NCI-H2107 (cell line): Measurements from ENCODE around the gene SLC35F3.

Experiments
- DNase-seq: peaks from one replicate; lab custom pipeline; 2025; lab: John Stamatoyannopoulos, UW

SLC35F3 gene

DNA sequence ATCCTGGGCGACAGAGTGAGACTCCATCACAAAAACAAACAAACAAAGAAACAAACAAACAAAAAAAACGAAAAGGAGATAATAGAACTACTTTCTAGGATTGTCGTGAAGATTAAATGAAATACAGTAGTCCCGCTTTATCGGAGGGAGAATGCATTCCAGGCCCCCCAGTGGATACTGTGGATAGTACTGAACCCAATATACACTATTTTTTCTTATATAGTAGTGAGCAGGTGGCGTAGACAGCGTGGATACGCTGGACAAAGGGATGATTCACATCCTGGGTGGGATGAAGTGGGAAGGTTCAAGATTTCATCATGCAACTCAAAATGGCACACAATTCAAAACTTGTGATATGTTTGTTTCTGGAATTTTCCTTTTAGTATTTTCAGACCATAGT is 8.0 kb downstream of the SLC35F3 start:
- no peak for DNase-seq

DNA sequence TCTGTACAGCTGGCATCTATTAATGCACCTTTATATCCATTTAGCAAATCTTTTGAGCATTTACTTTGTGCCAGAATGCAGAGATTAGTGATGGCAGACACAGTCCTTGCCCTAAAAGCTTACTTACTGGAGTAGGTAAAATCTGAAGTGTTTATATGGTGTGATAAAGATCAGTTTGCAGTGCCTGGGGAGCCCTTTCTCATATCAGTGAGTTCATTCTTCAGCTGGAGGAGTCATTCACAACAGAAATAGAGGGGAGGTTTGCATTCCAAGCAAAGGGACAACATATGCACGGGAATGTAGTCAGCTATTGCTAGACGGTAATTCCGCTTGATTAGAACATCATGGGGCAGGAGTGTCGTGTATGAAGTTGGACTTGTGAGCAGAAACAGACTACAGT is 8.4 kb downstream of the SLC35F3 start:
- DNase-seq = no peak

DNA sequence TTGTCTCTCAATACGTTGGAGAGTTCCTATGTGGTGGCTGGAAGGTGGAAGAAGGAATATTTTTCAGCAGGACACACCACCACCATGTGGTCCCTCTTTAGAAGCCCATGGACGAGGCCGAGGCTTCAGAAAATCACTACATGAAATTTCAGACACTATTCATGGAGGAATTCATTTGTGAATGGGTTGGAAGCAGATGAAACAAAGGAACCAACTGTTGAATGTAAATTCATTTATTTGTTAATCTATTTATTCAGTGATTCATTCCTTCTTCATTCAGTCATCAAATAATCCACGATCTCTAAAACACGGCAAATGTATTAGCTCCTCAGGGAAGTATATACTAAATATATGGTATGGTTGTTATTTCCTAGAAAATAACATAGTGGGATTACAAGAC is 12.2 kb downstream of the SLC35F3 start:
- no peak for DNase-seq

DNA sequence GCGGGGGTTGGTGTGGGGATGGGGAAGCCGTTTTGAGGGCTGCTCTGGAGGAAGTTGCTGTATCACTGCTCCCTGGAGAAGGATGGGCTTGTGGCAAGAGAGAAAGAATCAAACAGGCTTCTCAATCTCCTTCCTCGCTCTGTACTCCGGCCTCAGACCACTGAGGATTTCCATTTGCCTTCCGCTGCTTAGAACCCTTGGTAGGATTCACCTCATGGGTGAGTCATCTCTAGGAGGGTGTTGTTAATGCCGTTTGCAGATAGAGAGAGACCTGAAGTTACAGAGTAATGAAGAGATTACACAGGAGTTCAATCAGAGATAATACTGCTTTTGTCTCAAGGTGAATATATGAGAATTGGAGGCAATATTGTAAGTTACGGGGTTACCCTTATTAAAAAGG is 15.3 kb downstream of the SLC35F3 start:
- DNase-seq = no peak

DNA sequence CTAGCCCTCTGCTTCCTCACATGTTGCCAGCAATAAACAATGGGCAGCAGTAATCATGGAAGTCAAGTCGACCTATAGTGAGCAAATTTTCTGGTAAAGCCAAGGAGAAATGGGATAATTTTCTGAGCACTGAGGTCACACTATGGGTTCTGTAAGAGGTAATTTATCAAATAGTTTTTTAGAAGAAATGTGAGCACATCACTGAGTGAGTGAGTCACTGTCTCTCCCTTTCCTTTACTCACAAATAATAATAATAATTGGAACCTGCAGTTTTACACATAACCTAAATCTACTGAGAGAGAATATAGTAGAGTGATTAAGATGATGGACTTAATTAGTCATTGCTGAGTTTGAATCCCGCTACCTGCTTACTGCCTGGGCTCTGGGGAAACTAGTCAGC is 23.6 kb downstream of the SLC35F3 start:
- no peak for DNase-seq

DNA sequence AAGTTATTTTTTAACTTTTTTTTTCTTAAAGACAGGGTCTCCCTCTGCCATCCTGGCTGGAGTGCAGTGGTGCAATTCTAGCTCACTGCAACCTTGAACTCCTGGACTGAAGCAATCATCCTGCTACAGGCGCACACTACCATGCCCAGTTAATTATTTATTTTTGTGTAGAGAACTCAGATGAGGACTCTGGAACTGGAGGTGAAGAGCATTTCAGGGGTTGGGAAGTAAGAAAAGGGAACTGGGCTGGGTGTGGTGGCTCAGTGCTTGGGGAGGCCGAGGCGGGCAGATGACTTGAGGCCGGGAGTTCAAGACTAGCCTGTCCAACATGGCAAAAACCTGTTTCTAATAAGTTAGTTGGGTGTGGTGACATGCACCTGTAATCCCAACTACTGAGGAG is 28.9 kb downstream of the SLC35F3 start:
- DNase-seq = no peak

DNA sequence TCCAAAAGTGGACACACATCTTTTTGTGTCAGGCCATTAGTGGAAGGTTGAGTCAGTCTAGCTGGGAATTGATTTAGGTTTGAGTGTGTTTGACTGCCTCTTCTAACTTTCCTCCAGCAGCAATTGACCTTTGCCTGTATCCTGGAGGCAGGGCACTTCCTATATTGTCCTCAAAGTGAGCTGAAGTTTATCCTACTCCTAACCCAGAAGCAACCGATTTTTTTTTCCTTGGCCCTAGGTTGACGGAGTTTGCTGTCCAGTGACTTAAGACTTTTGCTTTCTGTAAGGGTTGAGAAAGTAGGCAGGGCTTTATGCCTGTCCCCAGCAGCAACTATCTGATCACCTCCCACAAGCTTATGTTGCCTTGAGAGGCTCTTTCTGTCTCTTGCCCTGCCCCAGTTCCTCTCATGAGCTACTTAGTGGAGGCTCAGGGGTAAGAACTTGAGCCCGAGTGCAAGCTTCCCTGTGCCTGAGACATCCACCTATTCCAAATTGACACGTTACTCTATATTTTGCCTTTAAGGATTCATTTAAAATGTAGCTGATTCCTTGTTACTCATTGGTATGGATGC is 30.9 kb downstream of the SLC35F3 start:
- DNase-seq = no peak

DNA sequence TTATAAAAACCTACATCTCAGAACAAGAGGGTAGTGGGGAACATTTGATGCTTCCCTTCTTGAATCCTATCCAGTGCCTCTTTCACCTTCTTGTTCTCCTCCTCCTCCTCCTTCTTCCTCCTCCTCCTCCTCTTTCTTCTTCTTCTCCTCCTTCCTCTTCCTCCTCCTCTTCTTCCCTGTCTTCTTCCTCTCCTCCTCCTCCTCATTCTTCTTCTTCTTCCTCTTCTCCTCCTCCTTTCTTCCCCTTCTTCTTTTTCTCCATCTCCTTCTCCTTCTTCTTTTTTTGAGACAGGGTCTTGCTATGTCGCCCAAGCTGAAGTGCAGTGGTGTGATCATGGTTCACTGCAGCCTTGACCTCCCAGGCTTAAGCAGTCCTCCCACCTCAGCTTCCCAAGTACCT is 31.9 kb downstream of the SLC35F3 start:
- no peak for DNase-seq

DNA sequence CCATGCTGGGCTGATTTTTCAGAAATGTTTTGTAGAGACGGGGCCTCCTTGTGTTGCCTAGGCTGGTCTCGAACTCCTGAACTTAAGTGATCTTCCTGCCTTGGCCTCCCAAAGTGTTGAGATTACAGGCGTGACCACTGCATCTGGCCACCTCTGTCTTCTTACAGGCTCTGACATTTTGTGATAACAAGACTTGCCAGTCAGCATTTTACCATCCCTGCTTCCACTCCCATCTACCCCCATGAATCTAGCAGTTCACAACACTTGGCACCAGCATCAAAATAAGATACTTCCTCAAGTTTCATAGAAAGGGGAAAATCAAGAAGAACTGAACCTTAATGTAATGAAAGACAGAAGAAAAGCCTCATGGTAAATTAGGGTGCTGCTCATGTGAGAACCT is 32.4 kb downstream of the SLC35F3 start:
- no peak for DNase-seq

DNA sequence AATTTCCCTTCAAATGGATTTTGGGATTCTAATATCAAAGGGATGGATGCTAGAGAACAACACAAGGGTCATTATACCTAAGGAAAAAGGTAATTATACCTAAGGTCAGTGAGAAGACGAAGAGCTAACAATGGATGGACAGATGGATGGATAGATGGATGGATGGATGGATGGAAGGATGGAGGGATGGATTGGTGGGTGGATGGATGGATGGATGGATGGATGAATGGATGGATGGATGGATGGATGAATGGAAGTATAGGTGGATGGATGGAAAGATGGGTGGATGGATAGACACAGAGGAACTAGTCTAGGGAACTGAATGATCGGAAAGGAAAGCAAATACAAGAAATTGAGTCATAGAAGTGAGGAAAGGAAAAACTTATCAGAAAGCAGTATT is 34.0 kb downstream of the SLC35F3 start:
- DNase-seq = no peak

DNA sequence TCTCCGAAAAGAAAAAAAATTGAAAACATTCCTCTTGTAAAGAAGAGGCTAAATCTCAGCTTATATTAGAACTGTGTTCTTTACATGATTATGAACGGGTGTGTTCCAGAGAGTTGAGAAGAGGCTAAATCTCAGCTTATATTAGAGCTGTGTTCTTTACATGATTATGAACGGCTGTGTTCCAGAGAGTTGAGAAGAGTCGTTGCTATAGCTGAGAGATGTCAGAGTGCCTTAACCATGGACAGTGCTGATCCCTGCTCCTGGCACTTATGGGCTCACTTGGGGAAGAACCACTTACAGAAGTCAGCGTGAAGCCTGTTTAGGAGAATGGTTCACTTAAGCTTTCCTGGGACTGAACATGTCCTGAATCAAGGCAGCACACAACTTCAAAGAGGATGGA is 35.0 kb downstream of the SLC35F3 start:
- DNase-seq = no peak

DNA sequence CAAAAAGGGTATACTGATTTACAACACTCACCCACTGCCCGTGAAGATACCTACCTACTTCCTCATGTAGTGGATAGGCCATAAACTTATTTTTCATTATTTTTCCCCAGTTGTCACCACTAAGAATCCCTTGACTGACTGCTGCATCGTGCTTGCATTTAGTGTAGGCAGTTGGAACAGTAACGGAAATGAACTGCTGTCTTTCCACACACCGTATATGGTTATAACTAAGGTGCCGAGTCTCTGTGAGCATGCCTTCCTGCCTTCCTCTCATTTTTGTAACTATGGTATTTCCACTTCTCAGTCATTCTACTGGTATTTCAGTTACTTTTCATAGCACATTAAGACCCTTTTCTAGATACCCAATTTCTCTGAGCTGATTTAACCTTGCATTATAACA is 36.4 kb downstream of the SLC35F3 start:
- no peak for DNase-seq

DNA sequence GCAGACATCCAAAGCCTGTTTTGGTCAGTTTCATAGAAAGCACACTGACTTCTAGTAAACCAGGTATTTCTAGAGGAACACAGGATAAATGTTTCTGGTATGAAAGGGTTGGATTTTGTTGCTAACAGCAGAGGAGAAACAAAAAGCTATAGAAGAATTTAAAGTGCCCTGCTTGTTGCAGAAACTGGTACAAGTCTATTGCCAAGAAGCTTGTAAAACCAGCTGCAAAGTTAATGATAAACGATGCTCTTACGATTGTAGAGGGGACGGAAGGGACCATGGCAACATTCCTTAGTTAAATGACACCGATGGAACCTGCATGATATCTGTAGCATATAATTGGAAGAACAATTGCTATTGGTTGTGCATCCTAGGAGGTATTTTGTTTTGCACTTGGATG is 40.1 kb downstream of the SLC35F3 start:
- DNase-seq = no peak

DNA sequence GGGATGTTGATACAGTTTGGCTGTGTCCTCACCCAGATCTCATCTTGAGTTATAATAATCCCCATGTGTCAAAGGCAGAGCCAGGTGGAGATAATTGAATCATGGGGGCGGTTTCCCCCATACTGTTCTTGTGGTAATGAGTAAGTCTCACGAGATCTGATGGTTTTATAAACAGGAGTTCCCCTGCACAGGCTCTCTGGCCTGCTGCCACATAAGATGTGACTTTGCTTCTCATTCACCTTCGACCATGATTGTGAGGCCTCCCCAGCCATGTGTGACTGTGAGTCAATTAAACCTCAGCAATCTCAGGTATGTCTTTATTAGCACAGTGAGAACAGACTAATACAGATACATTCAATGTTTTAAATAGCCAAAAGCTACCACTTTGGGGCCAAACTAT is 41.1 kb downstream of the SLC35F3 start:
- no peak for DNase-seq

DNA sequence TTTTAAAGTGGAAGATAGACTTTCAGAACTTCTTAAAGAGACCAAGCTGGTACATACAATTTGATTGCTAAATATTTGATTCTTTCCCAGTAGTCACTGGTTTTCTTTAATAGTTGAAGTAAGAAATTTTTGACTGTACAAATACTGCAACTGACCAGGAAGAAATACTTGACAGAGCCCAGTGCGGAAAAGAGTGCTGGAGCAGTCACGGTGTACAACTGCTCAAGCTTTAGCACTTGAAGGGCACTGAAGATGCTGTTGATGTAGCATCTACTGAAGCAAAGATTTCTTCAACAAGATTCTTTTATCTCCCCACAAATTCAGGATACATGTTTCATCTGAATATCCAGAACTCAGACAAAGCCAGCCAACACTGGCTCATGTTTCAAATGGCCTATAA is 41.5 kb downstream of the SLC35F3 start:
- DNase-seq = no peak

DNA sequence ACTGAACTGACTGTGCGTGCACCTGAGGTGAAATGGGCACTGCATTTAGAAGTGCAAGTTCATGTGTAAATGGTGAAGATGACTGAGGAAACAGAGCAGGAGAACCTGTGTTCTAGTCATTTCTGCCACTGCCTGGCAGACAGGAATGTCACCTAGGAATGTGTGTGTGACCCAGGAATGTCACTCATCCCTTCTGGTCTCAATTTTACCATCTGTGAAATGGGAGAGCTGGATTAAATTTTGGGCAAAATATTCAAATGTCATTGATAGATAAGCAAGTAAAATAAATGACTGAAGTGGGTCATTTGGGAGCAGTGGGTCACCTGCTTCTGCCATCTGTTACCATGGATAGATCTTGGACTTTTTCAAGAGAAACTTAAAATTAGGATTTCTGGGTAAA is 42.2 kb downstream of the SLC35F3 start:
- DNase-seq = no peak

DNA sequence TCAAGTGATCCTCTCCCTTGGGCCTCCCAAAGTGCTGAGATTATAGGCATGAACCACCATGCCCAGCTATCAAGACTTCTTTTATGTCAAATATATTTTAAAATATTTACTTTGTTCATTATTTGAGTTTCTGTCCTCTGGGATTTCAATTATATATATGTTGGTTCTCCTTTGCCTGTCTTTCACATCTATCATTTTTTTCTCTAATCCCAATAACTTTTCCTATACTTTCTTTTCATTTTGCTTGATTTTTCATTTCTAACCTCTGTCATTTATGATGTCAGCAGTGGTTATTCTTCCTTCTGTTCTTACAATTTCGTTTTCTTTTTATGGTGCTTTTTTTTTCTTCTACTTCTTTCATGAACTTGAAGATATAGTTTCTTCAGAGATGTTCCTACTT is 47.3 kb downstream of the SLC35F3 start:
- DNase-seq = no peak

DNA sequence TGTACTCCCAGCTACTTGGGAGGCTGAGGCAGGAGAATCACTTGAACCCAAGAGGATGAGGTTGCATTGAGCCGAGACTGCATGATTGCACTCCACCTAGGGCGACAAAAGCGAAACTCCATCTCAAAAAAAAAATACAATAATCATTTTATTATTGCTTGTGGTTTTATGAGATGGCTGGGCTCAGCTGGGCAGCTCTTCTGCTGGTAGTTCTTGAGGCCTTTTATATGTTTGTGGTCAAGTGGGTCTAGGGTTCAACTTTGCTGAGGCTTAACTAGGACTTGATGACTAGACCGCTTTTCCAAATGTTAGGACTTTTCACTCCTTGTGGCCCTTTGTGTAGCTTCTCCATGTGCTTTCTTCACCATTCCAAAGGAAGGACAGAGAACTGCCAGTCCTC is 53.2 kb downstream of the SLC35F3 start:
- DNase-seq = no peak

DNA sequence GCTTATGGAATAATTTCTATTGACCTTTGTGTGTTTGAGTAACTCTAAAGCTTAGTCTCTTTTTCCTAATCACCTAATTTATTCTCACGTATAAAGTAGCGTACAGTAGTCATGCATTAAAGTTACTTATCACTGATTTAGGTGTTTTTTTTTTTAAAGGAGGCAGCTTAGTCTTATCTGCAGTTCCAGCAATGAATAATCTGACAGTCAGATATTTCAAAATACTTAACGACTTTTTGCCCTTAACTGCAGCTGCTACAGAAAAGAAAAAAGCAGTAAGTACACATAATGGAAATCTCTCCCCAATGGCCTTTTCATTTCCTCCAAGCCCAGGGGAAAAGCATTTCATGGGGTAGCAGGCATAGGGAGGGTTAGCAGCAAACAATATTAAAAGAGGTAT is 54.6 kb downstream of the SLC35F3 start:
- no peak for DNase-seq

DNA sequence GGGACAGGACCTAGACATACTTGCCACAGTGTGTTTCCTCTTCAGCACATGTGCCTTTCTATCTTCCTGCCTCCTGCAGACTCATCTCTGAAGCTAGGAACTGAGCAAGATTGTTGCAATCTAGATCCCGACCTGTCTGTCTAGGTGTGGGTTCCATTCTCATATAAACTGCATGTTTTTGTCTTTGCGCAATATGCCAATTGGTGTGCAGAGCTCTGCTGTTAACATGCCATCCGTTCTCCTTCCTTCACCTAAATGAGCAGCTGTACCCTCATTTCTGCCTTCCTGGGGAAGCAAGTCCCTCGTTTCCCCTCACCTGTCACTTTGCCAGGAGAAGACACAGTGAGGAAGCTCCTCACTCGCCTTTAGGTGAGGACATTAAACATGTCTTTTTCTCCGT is 55.5 kb downstream of the SLC35F3 start:
- DNase-seq = no peak

DNA sequence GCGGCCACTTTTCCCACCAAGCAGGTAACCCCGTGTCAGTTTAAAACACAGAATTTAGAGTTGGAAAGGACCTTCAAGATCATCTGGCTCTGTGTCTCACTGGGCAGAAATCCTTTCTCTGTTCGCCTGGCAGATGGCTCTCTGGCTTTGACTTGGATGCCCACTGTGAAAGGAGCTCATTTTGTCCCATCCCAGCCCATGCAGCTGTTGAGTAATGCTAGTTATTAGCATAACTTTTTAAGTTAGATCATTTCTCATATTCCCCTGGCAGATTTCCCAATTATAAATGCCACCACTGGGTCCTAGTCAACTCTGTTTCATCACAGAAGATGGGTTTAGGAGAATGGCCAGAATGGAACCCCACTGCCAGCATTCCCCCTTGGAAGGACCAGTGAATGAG is 55.9 kb downstream of the SLC35F3 start:
- DNase-seq = no peak

DNA sequence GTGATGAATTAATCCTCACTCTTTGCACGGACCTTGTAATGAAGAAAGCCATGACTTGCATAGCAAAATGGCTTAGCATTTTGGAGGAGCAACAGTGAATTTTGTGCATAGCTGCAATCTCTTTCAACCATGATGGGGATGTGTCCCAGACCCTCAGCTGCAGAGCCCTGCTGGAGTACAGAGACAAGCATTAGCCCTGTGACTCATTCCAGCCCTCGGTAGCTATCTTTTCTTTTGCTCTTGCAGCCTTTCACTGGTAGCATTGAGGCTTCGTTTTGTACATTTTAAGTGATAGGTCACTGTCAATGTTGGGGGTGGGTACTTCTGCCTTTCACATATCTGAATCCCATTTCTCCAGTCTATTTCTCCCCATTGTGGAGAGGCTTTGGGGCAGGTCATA is 58.4 kb downstream of the SLC35F3 start:
- no peak for DNase-seq

DNA sequence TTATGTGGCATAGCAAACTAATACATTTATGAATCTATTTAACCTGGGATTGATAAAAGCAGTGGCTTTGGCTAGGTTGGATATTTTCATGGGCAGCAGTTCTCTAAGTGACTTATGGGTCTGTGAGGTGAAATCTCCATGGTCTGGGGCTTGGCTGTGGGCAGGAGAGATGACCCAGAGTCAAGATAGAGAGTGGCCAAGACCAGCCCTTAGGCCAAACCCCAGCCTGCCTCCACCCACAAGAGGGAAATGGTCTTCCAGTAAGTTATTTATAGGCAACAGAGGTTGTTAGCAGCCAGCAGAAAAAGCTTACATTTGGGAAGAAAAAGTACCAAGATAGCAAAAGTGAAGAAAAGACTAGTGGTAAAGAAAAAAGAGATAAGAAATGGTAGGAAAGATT is 61.4 kb downstream of the SLC35F3 start:
- no peak for DNase-seq

DNA sequence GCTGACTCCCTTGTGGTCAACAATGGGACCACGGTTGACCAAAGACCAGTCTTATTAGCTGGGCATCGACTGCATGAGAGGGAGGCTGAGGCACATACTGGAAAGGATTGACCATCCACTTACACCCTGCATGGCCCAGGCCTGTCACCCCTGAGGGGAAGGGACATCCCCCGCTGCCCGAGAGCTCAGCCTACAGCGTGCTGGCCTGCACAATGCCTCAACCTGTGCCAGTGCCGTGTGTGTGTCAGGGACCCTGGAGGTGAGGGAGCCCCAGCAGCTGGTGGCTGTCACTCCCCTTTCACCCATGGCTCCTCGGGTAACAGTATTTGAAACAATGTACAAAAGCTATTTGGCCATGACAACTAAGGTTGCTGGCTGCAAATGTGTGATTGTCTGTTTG is 67.3 kb downstream of the SLC35F3 start:
- no peak for DNase-seq

DNA sequence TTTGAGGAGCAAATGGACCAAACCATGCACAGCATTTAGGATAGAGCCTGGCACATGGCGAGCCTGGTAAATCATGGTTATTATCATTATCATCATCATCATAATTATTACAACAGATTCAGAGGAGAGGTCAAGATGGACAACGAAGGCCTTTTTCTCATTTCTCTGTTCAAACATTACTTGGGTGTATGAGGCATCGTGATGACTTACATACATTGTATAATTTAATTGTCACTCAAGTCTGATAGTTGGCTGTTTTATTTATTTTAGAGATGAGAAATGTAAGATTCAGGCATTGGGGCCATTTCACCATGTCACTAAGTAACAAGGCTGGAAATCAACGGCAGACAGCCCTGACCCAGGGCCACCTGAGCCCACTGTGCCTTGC is 68.1 kb downstream of the SLC35F3 start:
- no peak for DNase-seq
